ENCODE data around the gene WDSUB1.

Gene WDSUB1

DNA sequence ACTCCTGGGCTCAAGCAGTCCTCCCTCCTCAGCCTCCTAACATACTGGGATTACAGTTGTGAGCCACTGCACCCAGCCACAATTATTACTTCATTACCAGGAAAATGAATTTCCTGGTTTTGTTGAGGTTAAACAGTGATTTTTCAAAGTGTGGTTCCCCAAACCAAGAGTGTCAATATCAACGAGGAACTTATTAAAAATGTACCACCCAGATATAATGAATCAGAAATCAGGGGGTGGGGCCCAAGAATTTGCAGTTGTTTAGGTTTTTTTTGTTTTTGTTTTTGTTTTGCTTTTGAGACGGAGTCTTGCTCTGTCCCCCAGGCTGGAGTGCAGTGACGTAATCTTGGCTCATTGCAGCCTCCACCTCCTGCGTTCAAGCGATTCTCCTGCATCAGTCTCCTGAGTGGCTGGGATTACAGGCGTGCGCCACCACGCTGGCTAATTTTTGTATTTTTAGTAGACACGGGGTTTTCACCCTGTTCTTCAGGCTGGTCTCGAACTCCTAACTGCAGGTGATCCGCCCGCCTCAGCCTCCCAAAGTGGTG is 94.1 kb downstream of the WDSUB1 start:
- DNase-seq, result no peak

DNA sequence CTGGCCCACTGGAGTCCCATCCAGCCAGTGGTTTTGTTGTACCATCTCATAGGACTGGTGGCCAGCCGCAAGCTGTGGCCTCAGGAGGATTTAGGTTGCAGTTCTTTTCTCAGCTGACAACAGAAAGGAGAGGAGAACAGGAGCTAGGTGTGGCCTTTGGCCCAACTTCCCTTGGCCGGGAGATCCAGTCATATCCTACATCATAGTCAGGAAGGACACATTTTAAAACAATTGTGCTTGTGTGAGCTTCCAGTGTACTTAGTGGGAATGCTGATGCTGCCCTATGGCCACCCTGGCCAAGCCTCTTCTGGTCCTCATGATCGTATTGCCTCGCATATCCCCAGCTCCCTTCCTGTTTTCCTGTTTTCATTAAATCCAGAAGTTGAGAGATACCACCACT is 98.1 kb downstream of the WDSUB1 start:
- no peak for DNase-seq

DNA sequence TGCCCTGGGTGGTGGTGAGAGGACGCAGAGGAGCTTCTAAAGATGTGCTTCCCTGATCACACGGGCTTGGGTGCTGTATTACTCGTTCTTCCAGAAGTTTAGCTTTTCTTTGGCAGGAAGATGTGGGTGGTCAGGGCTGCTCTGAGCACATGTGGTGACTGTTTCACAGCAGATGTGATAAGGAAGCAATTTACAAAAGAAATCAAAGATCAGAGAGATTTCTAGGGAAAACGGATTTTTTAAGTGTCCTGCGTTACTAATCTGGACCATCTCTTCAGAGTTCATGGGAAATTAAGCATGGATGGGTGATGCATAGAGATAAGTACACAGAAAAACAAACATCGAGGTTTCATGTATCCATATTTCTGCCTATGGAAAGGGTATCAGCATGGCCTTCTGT is 99.4 kb downstream of the WDSUB1 start:
- DNase-seq, result no peak

DNA sequence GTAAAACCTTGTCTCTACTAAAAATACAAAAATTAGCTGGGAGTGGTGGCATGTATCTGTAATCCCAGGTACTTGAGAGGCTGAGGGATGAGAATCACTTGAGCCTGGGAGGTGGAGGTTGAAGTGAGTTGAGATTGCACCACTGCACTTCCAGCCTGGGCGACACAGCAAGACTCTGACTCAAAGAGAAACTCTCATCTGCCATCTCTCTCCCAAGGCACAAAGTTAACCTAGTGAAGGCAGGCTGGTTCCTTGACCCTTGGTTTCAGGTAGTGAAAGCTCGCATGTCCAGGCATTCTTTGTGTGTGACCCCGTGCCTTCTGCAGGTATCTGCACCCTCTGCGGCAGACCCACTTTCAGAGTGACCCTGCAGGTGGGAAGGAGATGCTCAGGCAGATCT is 100.0 kb downstream of the WDSUB1 start:
- no peak for DNase-seq

Measured in DMS79 (cell line).